Caco-2 (cell line): ENCODE results near the gene ITPRIP. TPM values are rescaled to one million over a fixed set of nuclear protein-coding genes. Genes with fewer than 3 reads are reported as not detected.
A peak's percentile ranks its signal among the peaks of the same experiment; 100 is the strongest.

Experiments used
- BruUV-seq: library from RNA; stranded (reverse); fragments of 400-500 nt; replicated peaks from 2 replicates; lab custom pipeline; 2021; lab: Mats Ljungman, UMichigan
- CTCF ChIA-PET: fragments of 300-600 bp; sonication (Branson Sonifier 250); formaldehyde crosslinking; loops from one replicate; lab custom pipeline; 2022; ENCODE audit warnings: antibody characterized with exemption; lab: Charles Lee
- POLR2A ChIA-PET: fragments of 300-600 bp; sonication (Branson Sonifier 250); formaldehyde crosslinking; loops from one replicate; lab custom pipeline; 2022; ENCODE audit warnings: antibody characterized with exemption; lab: Charles Lee
- DNase-seq, 2 experiments: peaks; one replicate each; pipeline versions ENCODE4 v3.0.0 to v3.0.0-alpha.2; 2020 to 2022
- H3K27me3 ChIP-seq: replicated peaks from 2 replicates; pipeline ENCODE4 v1.6.0; 2011; ENCODE audit warnings: low read length; ENCODE audit not compliant: control insufficient read depth, insufficient read depth
- H3K36me3 ChIP-seq: 2 replicates; pipeline ENCODE4 v1.5.1; 2011; ENCODE audit warnings: low read length; ENCODE audit not compliant: control insufficient read depth, insufficient read depth
- H3K4me1 ChIP-seq: fragments of 250-450 bp; sonication (Bioruptor Pico); 2 replicates; pipeline ENCODE4 v1.5.1; 2020; ENCODE audit warnings: mild to moderate bottlenecking
- H3K4me3 ChIP-seq: 2 replicates; pipeline ENCODE4 v1.5.1; 2011; ENCODE audit warnings: low read depth, mild to moderate bottlenecking, control low read depth, low read length
- H3K9me3 ChIP-seq: fragments of 250-450 bp; sonication (Bioruptor Pico); 2 replicates; pipeline ENCODE4 v1.5.1; 2020; ENCODE audit warnings: mild to moderate bottlenecking, moderate library complexity
- H3K27ac Mint-ChIP-seq: one replicate; pipeline ENCODE4 v1.8.0; 2022; ENCODE audit warnings: mixed read lengths; ENCODE audit not compliant: unreplicated experiment
- H3K27me3 Mint-ChIP-seq: one replicate; pipeline ENCODE4 v1.8.0; 2022; ENCODE audit warnings: mixed read lengths; ENCODE audit not compliant: insufficient read depth, unreplicated experiment
- H3K36me3 Mint-ChIP-seq: one replicate; pipeline ENCODE4 v1.8.0; 2022; ENCODE audit warnings: mild to moderate bottlenecking, mixed read lengths; ENCODE audit not compliant: insufficient read depth, unreplicated experiment
- H3K4me1 Mint-ChIP-seq: one replicate; pipeline ENCODE4 v1.8.0; 2022; ENCODE audit warnings: low read depth, mixed read lengths; ENCODE audit not compliant: unreplicated experiment
- H3K4me3 Mint-ChIP-seq: one replicate; pipeline ENCODE4 v1.8.0; 2022; ENCODE audit warnings: mild to moderate bottlenecking, moderate library complexity, mixed read lengths; ENCODE audit not compliant: unreplicated experiment
- H3K9me3 Mint-ChIP-seq: one replicate; pipeline ENCODE4 v1.8.0; 2022; ENCODE audit warnings: mixed read lengths; ENCODE audit not compliant: unreplicated experiment
- CTCF ChIP-seq, 2 experiments: fragments of 200-600 bp in 1 of 2; IDR thresholded peaks; 1 replicate in 1 of 2; 2 replicates in 1 of 2; pipeline versions ENCODE4 v1.5.1 to v1.8.0; 2011 to 2022; ENCODE audit warnings: antibody characterized with exemption in 1 of 2, control low read depth in 1 of 2, inconsistent platforms in 1 of 2, low read depth in 1 of 2, low read length in 1 of 2, mild to moderate bottlenecking in 1 of 2, moderate library complexity in 1 of 2; ENCODE audit not compliant: insufficient read depth in 1 of 2, severe bottlenecking in 1 of 2, unreplicated experiment in 1 of 2
- intact Hi-C: fragments of 100-400 bp; cut with micrococcal nuclease; formaldehyde crosslinking; loops from one replicate; pipeline ENCODE4 v1.10.0; 2022; ENCODE audit not compliant: unreplicated experiment
- total RNA-seq: library from RNA; stranded (reverse); gene quantifications from 2 replicates; pipeline ENCODE4 v1.2.3, GENCODE V29; 2022

ITPRIP gene
- total RNA-seq, 1 experiment from 2014 or later = 3.1 TPM

- no TSS peak for BruUV-seq
- Mint-ChIP-seq H3K4me1 (peaks cover 21% of the 10 kb centered on the region), H3K27me3 (no peaks in the 10 kb centered on the region), H3K36me3 (no peaks in the 10 kb centered on the region), H3K9me3 (no peaks in the 10 kb centered on the region), H3K27ac (no peak overlapping the region), H3K4me3 (no peak overlapping the region)
- TF ChIP-seq CTCF (IDR thresholded peaks at IDR 0.05; ENCODE audit: insufficient read depth in 1 of 2, low read depth in 1 of 2, low read length in 1 of 2, severe bottlenecking in 1 of 2, unreplicated experiment in 1 of 2) = no peak
- POLR2A ChIA-PET = no interaction called here
- H3K9me3 ChIP-seq = no peaks in the 10 kb centered on the region
- no peak for DNase-seq
- H3K27me3 ChIP-seq = no peaks in the 10 kb centered on the region
- H3K4me3 ChIP-seq = no peak overlapping the region
- H3K4me1 ChIP-seq = peaks cover 36% of the 10 kb centered on the region
- no peaks in the 10 kb centered on the region for H3K36me3 ChIP-seq
- intact Hi-C loops = no loop called here
- CTCF ChIA-PET = no interaction called here
These were observed 5.8 kb downstream of the ITPRIP start for GRCh38 chr10:104332243-104333031.

GRCh38 chr10:104331208-104331838 is 6.9 kb downstream of the ITPRIP start:
- Mint-ChIP-seq H3K27me3 (no peaks in the 10 kb centered on the region), H3K4me3 (no peak overlapping the region), H3K4me1 (peaks cover 15% of the 10 kb centered on the region), H3K27ac (peak overlapping the region; percentile 64), H3K36me3 (no peaks in the 10 kb centered on the region), H3K9me3 (no peaks in the 10 kb centered on the region)
- TF ChIP-seq CTCF (IDR thresholded peaks at IDR 0.05; ENCODE audit: insufficient read depth in 1 of 2, low read depth in 1 of 2, low read length in 1 of 2, severe bottlenecking in 1 of 2, unreplicated experiment in 1 of 2) = no peak
- Histone ChIP-seq H3K4me3 (no peak overlapping the region), H3K4me1 (peaks cover 28% of the 10 kb centered on the region), H3K36me3 (no peaks in the 10 kb centered on the region), H3K27me3 (no peaks in the 10 kb centered on the region), H3K9me3 (no peaks in the 10 kb centered on the region)
- DNase-seq = no peak
- intact Hi-C loops = no loop called here
- POLR2A ChIA-PET = no interaction called here
- no TSS peak for BruUV-seq
- CTCF ChIA-PET = no interaction called here

- Mint-ChIP-seq H3K9me3 (no peaks in the 10 kb centered on the region), H3K27ac (peak overlapping the region; percentile 64), H3K27me3 (no peaks in the 10 kb centered on the region), H3K4me3 (no peak overlapping the region), H3K36me3 (no peaks in the 10 kb centered on the region), H3K4me1 (peaks cover 15% of the 10 kb centered on the region)
- Histone ChIP-seq H3K36me3 (no peaks in the 10 kb centered on the region), H3K4me3 (no peak overlapping the region), H3K9me3 (no peaks in the 10 kb centered on the region), H3K4me1 (peaks cover 28% of the 10 kb centered on the region), H3K27me3 (no peaks in the 10 kb centered on the region)
- no peak for DNase-seq
- BruUV-seq = no TSS peak
- ChIA-PET POLR2A (no interaction called here), CTCF (no interaction called here)
- no peak for TF ChIP-seq CTCF (IDR thresholded peaks at IDR 0.05; ENCODE audit: insufficient read depth in 1 of 2, low read depth in 1 of 2, low read length in 1 of 2, severe bottlenecking in 1 of 2, unreplicated experiment in 1 of 2)
- intact Hi-C loops = loop anchor here (1.0 kb wide), 1 partner anchor 8 kb away; the partner anchor contains the start of gene ITPRIP
These were observed 7.8 kb downstream of the ITPRIP start for GRCh38 chr10:104330168-104331110.
